ENCODE data around the gene DCXR.
A peak's percentile ranks its signal among the peaks of the same experiment; 100 is the strongest.

Gene DCXR

GRCh38 chr17:82037092-82037888 is at the start of gene DCXR:
DCXR (minus strand) TSS chr17:82037697; CDS start chr17:82037682, 15 bp downstream.
- peak; percentile 98 for DNase-seq (ENCODE audit: low spot score)

- no peak for DNase-seq (ENCODE audit: low spot score)
Observed at GRCh38 chr17:82085931-82086764, 48.7 kb upstream of the DCXR start.

- DNase-seq (ENCODE audit: low spot score): no peak
Observed at GRCh38 chr17:82085031-82085861, 47.7 kb upstream of the DCXR start.

- DNase-seq (ENCODE audit: low spot score): no peak
Observed at GRCh38 chr17:82084373-82085030, 47.0 kb upstream of the DCXR start.

GRCh38 chr17:82083533-82084359 is 46.2 kb upstream of the DCXR start:
- DNase-seq (ENCODE audit: low spot score): no peak

GRCh38 chr17:82083009-82083408 is 45.5 kb upstream of the DCXR start:
- DNase-seq (ENCODE audit: low spot score): no peak

GRCh38 chr17:82082456-82082855 is 45.0 kb upstream of the DCXR start:
- no peak for DNase-seq (ENCODE audit: low spot score)

- DNase-seq (ENCODE audit: low spot score): no peak
Observed at GRCh38 chr17:82081966-82082365, 44.5 kb upstream of the DCXR start.

GRCh38 chr17:82081546-82081945 is 44.0 kb upstream of the DCXR start:
- DNase-seq (ENCODE audit: low spot score): no peak

- DNase-seq (ENCODE audit: low spot score): no peak
Observed at GRCh38 chr17:82080789-82081464, 43.4 kb upstream of the DCXR start.

GRCh38 chr17:82080048-82080788 is 42.7 kb upstream of the DCXR start:
- DNase-seq (ENCODE audit: low spot score): peak; percentile 39

- no peak for DNase-seq (ENCODE audit: low spot score)
Observed at GRCh38 chr17:82079001-82079677, 41.6 kb upstream of the DCXR start.

- DNase-seq (ENCODE audit: low spot score): no peak
Observed at GRCh38 chr17:82078433-82078832, 40.9 kb upstream of the DCXR start.

GRCh38 chr17:82077617-82078358 is 40.3 kb upstream of the DCXR start:
- DNase-seq (ENCODE audit: low spot score): peak; percentile 64

- no peak for DNase-seq (ENCODE audit: low spot score)
Observed at GRCh38 chr17:82076785-82077591, 39.5 kb upstream of the DCXR start.

- DNase-seq (ENCODE audit: low spot score): peak; percentile 30
Observed at GRCh38 chr17:82076018-82076784, 38.7 kb upstream of the DCXR start.

- no peak for DNase-seq (ENCODE audit: low spot score)
Observed at GRCh38 chr17:82073446-82073845, 35.9 kb upstream of the DCXR start.

All from cerebellar cortex (tissue), 1 donor.